HTR-8/SVneo (cell line): ENCODE results near the gene KRTDAP.

ENCODE experiments used
- DNase-seq: peaks from one replicate; pipeline ENCODE4 v3.0.0; 2011; ENCODE audit warnings: low spot score, mixed read lengths; ENCODE audit not compliant: insufficient read length
- FAIRE-seq: peaks from 2 replicates; lab custom pipeline; 2011; peaks lifted over from hg19 to GRCh38; lab: Jason Lieb, UNC

KRTDAP gene

DNA sequence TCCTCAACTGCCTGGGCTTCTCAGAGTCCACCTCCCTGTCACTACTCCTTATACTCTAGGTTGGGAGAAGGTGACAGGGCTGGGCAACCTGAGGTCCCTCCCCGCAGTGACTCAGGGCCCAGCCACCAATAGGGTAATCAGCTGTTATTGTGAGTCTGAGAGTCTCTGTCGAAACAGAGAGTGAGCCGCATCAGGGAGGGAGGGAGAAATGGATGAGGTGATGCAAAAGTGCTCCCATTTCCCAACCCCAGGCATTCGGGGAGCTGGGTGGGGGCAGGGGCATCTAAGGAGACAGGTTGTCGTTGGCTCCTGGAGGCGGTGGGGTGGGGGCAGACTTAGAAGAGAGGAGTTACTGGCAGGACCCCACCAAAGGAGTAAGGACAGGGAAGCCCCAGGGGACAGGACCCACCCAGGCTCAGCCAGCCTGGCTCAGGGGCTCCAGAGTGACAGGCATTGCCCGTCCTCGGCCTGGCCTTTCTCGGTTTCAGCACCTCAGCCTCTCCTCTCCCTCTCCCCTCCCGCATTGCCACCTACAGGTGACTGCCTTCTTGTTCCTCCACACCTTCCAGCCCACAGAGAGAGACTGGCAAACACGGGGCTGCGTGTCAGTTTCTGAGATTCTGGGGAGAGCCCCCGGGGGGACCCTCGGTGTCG is 23.5 kb upstream of the KRTDAP start, which contains the start of gene DMKN:
DMKN (minus strand) TSS at position 22 of the 654 bp plus-strand sequence. CDS start 174 bp downstream, outside the sequence.
- DNase-seq (no peak), FAIRE-seq (no peak)

DNA sequence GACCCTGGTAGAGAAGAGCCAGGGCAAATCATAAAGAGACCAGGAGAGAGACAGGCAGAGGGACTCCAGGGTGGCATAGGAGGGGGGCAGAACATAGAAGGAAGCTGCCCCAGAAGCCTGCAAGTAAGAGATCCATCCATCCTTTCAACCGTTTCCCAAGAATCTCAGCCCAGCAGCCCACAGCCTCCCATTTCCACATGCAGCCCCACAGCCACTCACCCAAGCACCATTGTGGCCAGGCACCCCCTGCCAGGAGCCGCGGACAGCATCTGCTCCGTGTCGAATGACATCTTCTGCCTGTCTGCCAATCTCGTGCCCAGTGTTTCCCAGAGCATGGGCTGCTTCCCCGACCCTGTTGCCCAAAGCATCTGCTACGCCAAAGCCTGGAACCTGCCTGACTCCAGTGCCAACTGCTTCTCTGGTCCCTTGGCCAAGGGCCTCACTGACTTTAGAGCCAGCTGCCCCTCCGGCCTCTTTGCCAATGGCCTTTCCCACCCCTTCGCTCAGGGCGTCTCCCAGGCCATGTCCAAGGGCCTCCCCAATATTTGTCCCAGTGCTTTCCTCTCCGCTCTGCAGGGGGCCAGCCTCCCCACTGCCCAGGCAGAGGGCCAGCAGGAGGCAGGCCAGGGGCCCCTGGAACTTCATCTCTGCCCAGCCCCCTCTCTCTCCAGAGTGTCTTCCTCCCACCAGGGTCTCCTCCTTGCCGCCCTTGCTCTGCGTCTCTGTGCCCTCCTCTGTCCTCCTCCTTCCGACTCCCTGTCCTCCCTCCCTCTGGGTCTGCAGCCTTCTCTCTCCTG is 22.8 kb upstream of the KRTDAP start:
- DNase-seq (no peak), FAIRE-seq (no peak)

DNA sequence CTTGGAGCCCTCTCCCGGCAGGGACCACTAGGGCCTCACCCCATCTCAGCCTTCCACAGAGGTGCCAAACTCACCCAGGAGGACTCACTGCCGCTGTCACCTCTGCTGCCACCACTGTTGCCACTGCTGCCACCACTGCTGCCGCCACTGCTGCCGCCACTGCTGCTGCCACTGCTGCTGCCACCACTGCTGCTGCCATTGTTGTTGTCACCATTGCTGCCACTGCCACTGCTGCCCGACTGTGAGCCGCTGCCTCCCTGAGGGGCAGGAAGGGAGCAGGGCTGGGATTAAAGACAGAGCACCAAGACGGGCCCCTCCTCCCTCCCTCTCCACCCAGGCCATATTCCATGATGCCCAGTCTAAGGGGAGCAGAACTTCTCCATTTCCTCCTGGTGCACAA is 21.1 kb upstream of the KRTDAP start:
- no peak for DNase-seq
- FAIRE-seq, result no peak

DNA sequence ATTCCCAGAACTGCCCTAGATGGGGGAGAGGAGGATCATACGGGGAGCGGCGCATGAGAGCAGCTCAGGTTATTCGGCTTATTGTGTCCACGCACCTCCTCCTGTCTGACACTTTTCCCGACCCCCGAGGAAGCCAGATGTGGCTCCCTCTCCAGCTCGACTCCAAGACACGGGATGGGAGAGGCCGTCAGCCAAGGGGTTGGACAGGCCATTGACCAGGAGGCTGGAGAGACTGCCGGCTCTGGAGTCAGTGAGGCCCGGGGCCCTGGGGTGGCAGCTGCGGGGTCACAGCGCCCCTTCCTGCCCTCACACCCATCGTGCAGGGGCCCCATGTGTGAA is 20.3 kb upstream of the KRTDAP start:
- DNase-seq, result no peak
- no peak for FAIRE-seq

DNA sequence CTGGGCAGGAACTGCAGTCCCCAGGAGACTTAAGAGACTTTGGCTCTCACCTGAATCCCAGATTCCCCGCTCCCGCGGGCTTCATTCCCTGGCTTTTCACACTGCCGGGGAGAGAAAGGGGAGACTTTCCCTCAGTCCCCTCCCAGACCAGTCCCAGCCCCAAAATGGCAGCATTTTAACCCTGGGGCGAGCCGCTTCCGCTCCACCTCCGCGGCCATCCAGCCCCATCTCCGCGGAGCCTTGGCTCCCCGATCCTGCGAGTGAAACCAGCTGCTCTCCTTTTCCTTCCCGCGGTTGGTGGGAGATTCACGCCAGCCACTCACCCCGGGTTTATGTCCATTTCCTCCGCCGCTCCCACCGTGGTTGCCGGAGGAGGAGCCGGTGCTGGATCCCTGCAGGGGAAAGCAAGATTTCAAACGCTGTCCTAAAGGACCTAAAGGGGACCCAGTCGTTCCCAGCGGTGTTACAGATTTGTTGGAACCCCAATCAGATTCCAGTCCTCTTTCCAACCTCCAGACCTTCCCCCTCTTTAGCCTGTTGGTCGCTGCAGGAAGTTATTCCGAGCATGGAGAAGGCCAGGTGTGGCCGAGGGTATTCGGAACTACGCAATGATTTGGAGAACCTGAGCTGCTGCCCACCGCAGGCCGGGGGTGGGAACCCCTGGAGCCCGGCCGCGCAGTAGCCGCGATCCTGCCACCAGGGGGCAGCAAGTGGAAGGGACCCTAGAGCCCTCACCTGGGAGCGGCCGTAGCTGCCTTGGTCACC is 19.8 kb upstream of the KRTDAP start:
- FAIRE-seq, result peak; percentile 76
- DNase-seq, result peak; percentile 90

DNA sequence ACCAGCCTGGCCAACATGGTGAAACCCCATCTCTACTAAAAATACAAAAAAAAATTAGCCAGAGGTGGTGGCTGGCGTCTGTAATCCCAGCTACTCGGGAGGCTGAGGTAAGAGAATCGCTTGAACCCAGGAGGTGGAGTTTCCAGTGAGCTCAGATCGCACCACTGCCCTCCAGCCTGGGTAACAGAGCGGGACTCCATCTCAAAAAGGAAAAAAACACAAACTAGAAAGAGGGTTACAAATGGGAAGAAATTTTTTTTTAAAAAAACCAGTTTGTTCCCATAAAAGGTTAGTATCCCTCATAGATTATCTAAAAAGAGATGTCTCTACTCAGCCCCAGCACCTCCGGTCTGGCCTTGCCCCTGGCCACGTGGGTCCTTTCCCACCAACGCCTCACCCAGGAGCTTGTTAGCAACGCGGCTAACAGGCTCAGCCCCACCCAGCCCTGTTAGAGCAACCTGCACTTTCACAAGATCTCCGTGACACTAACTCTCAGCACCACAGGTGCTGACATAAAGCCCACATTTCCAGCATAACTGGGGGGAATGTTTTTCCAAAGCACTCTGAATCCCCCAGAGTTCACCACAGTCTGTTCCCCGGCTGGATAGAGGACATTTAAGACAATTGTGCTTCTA is 18.9 kb upstream of the KRTDAP start:
- FAIRE-seq (no peak), DNase-seq (no peak)

DNA sequence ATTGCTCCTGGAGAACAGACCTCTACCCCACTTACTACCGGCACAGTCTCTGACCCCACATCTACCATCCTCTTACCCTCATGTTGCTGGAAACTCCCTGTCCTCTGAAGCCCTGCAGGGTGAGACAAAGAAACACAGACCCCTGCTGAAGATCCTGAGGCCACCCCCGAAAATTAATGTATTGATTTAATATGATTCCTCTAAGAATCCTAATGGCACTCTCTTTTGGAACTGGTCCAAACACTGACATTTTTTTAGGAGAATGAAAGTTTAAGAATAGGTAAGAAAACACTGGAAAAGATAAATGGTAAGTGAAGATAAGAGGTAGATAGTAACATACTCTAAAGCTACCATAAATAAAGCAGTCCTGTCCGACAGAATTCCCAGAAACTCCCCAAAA is 17.9 kb upstream of the KRTDAP start:
- DNase-seq (no peak), FAIRE-seq (no peak)

DNA sequence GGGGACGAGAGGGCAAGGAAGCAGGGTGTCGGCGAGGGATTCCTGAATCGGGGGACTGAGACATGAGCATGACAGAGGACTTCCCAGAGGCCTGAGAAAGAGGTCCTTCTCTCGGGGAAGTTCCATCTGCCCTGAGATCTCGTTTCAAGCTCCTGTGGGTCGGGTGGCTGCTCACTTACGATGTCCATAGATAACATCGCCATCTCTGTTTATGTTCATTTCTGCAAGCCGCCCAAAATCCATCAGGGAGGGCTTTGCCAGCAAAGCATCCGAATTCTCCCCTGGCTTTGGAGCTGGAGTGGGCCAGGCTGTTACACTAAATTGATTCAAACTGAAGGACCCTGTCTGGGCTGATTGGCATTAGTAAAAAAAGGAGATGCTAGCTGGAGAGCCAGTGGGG is 17.3 kb upstream of the KRTDAP start:
- no peak for DNase-seq
- no peak for FAIRE-seq

DNA sequence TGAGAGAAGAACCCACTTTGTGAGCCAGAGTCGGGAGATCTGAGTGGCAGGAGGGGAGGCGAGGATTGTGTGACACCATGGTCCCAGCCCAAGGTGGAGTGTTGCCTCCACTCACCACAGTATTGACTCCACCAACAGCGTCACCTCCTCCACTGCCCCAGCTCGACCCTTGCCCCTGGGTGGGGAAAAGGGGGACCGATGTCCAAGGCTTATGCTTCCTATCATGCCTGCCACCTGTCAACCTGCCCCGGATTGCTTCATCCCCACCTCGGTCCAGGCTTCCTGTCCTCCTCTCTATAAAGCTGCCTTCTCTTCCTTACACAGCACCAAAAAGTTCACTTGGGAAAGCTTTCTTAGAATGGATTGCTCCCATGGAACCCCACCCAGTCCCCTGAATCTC is 15.7 kb upstream of the KRTDAP start:
- DNase-seq, result no peak
- no peak for FAIRE-seq

DNA sequence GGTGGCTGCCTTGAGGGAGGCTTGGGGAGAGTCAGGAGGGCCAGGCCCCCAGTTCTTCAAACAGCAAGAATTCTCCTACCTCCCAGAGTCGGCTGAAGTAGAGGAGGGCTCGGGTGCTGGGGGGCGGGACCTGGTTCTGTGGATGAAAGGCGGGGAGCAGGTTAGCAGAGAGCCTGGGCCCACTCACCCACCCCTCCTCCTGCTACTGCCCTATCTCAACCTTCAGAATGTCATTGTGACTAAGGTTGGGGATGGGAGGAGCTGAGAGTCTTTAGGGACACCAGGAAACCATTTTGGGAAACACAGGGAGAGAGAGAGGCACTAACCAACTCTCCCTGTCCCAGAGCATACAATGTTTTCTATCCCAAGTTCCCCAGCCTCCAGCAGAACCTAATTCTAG is 12.5 kb upstream of the KRTDAP start:
- no peak for FAIRE-seq
- no peak for DNase-seq

DNA sequence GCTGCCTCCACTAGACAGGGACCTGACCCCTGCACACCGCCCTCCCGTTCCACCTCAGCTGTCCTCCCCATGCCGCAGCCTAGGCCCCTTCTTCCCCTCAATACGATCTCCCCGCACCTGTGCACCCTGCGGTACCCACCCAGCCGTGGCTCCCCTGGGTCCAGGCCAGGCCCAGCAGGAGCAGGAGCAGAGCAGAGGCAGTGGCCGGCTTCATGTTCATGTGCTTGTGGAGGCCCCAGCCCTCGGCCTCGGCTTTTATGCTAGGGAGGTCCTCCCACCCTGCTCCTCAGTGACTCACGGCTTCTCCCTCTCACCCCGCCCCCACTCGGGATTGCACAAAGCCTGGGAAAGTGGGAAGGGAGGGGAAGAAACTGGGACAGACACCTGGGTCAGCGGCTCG is 11.4 kb upstream of the KRTDAP start:
- no peak for DNase-seq
- no peak for FAIRE-seq

DNA sequence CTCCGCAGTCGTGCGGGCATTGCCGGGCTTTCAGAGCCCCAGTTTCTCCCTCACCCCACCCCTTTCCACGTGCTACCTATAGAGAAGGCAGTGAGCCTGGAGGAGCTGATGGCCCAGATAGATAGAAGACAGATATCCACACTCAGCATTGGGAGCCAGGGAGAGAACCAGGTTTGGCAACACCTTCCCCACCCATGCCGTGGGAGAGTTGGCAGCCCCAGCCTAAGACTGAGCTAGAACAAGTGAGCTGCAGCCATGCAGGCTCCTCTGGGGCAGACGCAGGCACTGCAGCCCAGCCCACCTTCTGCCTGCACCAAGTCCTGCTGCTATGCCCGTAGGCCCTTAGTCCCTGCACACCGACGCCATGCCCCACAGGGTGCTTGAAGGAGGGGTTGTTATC is 10.3 kb upstream of the KRTDAP start:
- FAIRE-seq (no peak), DNase-seq (no peak)

DNA sequence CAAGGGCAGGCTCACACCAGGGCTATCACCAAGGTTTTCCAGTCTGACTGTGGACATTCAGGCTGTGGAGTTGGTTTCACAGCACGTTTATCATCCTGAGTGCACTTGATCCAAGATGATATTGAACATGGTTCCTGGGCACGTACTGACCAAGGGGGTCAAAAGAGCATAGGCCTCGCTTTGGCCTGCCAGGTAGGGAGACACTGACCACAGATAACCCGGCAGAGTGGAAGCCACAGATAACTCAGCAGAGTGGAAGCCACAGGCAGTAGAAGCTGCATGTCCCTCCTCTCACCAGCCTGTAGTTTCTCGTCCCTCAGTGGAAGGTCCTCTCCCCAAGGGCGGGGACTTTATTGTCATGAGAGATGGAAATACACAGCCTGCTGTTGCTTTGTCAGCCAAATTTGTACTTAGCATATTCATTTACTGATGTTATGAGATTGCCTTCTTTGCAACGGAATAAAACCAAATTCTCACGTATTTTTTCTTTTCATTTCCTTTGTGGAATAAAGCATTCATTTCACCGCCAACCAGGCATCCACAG is 8.8 kb upstream of the KRTDAP start:
- DNase-seq (no peak), FAIRE-seq (no peak)

DNA sequence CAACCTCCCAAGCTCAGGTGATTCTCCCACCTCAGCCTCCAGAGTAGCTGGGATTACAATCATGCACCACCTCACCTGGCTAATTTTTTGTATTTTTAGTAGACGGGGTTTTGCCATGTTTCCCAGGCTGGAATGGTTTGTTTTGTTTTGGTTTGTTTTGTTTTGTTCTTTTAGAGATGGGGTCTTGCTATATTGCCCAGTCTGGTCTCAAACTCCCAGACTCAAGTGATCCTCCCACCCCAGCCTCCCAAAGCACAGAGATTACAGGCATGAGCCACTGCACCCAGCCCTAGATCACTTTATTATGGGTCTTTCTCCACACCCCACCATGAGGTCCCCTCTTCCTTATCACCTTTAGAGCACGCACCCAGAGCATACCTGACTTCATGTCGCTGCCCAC is 8.0 kb upstream of the KRTDAP start:
- DNase-seq (no peak), FAIRE-seq (no peak)

DNA sequence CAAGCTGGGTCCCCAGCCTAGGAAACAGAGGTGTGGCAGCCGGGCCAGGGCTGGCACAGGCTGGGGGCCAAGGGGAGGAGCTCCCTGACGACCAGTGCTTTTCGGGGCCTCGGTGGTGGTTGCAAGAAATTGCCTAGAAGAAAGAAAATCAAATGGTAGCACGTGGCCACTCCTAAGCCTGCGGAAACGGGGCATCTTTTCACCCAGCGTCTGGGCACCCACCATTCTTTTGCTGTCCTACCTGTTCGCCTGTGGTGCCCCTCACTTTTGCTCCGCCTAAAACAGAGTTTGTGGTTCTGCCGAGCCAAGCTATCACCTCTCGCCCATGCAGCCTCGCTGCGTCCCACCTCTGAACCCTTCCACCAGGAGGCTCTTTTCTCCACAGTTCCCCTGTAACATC is 7.1 kb upstream of the KRTDAP start:
- DNase-seq (no peak), FAIRE-seq (no peak)

DNA sequence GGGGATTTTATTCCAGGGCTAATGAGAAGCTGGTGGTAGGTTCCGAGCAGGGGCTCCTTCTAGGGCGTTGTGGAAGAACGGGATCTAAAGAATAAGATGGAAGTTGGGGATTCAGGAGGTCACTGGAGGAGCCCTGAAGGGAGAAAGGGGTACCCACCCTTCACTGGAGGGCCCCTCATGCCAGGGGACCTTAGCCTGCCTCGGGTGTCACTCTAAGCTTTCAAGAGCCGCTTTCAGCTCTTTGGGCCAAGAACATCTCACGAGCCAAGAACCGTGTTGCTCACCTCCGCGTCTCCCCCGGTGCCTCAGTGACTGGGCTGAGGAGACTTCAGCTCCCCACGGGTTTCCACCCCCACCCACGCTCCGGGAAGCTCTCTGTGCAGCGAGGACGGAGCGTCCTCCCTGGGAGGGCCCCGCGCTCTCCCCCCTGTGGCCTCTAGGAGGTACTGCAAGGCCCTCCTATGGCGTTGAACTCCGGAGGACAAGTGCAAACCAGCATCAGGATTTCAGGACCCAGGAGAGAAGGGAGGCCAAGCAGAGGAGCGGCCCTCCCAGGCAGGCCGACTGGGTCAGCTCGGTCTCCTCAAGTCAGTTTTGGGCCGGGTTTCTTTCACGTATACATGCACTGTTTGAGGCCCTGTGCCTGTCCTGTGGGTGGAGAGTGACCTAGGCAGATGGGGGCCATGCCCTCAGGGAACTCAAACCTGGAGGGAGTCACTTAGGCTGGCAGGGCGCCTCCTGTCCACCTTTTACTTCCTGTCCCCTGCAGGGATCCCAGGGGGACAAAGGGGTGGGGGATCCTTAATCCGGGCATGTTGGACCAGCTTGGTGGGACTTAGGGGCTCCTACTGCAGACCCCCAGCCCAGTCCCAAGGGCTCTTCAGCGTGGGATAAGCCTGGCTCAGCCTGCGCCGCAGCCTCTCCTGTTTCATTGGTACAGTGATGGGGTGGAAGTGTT is 5.1 kb upstream of the KRTDAP start:
- FAIRE-seq (peak; percentile 44), DNase-seq (peak; percentile 86)

DNA sequence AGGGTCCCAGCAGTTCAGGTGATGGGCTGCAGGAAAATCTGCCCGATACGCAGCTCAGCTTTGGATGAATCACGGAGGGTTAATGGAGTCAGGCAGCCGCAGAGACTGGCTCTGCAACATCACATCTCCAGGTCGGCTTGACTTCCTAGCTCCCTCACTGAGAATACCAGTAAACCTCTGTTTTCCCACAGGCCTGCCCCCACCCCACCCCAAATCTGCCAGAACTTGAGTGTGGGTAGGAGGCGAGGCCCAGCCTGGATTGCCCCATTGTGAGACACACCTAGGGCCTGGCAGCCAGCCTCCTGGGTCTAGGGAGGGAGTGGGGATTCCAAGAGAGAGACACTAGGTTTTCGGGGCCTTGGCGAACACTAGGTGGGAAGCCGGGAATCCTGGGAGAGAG is 3.7 kb upstream of the KRTDAP start:
- FAIRE-seq, result no peak
- no peak for DNase-seq

DNA sequence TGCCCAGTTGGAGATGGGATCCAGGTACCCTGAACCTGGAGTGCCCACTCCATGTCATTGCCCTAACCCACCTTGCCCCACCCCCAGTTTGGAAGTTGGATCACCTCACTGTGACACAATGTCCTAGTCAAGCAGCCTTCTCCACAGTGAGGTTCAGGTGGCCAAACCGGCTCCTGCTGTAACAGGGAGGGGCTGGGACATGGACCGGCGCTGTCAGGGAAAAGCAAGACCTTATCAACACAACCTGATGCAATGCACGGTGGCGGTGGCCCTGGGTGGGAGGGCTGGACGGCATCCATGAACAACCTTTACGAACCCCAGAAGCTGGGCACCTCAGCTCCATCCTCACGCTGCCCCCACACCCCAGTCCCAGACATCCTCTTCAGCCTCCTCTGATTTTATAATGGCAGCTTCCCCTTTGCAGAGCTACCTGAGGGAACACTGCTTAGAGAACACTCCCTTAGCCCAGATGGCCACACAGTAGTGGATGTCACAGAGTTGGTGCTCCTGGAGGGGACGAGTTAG is 1.6 kb upstream of the KRTDAP start:
- FAIRE-seq, result no peak
- DNase-seq, result no peak

DNA sequence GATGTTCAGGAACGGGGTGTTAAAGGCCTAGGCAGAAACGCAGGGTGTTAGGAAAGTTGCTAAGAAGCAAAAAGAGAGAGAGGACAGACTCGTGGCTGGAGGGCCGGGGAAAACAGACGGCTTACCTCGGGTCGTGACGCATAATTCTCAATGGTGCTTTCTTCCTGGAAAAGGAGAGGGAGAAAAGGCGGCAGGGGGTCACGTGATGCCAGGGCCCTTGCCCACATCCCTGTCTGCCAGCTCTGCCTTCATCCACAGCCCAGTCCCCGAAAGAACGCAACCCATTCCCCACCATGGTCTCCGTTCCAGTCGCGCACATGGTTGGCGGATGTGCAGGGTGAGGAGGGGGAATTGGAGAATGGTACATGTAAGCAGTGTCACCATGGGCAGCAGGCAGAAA is 1.6 kb downstream of the KRTDAP start:
- DNase-seq (no peak), FAIRE-seq (no peak)
